ENCODE results near the gene ZNF536. TPM values are rescaled to one million over a fixed set of nuclear protein-coding genes. Genes with fewer than 3 reads are reported as not detected.

The ZNF536 gene
- total and polyA plus RNA-seq, 2 donors from 2014 or later: 0.19 to 0.25 TPM

DNA sequence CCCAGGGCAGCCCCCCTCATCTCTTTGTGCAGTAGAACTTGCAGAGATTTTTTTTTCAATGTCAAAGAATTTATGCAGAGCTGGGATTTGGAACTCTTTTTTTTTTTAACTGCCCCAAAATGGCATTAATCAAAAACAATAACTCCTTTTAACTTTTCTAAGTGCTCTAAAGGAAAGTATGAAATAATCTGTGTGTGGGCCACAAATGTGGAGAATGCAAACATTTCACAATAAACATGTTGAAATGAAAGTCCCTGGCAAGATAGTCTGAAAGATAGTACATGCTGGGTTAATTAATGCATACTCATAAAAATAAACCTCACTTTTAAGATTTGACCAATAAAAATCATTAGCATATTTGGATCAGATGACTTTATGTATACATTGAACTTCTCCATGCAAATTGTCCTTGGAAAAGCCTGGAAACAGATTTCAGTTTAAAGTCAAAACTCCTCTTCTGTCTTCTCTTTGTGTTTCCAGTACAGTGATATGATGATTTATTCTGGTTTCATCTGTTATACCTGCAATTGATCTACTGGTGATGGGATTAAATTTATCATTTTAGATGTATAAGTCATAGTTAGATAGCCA, 30.5 kb upstream of the ZNF536 start:
- Histone ChIP-seq H3K4me3 (ENCODE audit: low read length in 3 of 3) (no peak overlapping the region), H3K4me1 (ENCODE audit: control insufficient read depth in 2 of 3, insufficient read depth in 2 of 3, low read depth in 1 of 3, low read length in 3 of 3) (no peaks in the 10 kb centered on the region), H3K36me3 (ENCODE audit: control insufficient read depth in 2 of 3, insufficient read depth in 3 of 3, low read length in 3 of 3) (no peaks in the 10 kb centered on the region), H3K27ac (ENCODE audit: low read depth in 2 of 2, low read length in 2 of 2) (no peak overlapping the region), H3K27me3 (ENCODE audit: control insufficient read depth, insufficient read depth, low read length) (no peaks in the 10 kb centered on the region), H3K9me3 (ENCODE audit: control insufficient read depth in 2 of 3, insufficient read depth in 1 of 3, low read length in 3 of 3) (peaks cover 0 to 2% (median 0%) of the 10 kb centered on the region in 3 donors), H3K9ac (ENCODE audit: low read length in 3 of 3) (no peak overlapping the region)
- DNase-seq (no peak), FAIRE-seq (no peak)
- intact Hi-C loops (cut with DNase I): no loop called here
- TF ChIP-seq CTCF (IDR thresholded peaks at IDR 0.05; ENCODE audit: borderline replicate concordance, extremely low read depth, insufficient read depth): no peak

DNA sequence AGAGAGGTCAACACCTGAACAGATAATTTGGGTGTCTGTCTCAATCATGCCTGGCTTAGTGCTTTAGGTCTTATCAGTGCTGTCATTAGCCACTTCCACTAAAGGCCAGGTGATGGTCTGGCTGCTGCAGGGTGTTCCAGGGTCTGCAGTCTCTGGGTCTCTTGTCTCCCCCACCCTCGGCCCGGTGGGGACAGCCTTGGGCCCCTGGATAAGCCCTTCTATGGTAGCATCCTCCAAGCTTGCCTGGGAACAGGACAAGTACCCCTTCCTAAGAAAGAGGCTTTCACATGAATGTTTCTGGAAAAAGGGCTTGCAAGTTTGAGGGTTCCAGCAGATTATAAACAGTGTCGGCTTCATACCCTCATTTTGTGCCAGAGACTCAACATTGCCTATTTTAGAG, 29.3 kb upstream of the ZNF536 start:
- no peak overlapping the region for H3K4me3 ChIP-seq (ENCODE audit: low read length in 3 of 3)
- H3K36me3 ChIP-seq (ENCODE audit: control insufficient read depth in 2 of 3, insufficient read depth in 3 of 3, low read length in 3 of 3): no peaks in the 10 kb centered on the region
- H3K9ac ChIP-seq (ENCODE audit: low read length in 3 of 3): no peak overlapping the region
- no peaks in the 10 kb centered on the region for H3K4me1 ChIP-seq (ENCODE audit: control insufficient read depth in 2 of 3, insufficient read depth in 2 of 3, low read depth in 1 of 3, low read length in 3 of 3)
- DNase-seq (peak in 1 of 5 donors; percentile 15), FAIRE-seq (no peak)
- H3K9me3 ChIP-seq (ENCODE audit: control insufficient read depth in 2 of 3, insufficient read depth in 1 of 3, low read length in 3 of 3): peaks cover 0 to under 1% (median 0%) of the 10 kb centered on the region in 3 donors
- H3K27ac ChIP-seq (ENCODE audit: low read depth in 2 of 2, low read length in 2 of 2): no peak overlapping the region
- TF ChIP-seq CTCF (IDR thresholded peaks at IDR 0.05; ENCODE audit: borderline replicate concordance, extremely low read depth, insufficient read depth): no peak
- intact Hi-C loops (cut with DNase I): no loop called here
- H3K27me3 ChIP-seq (ENCODE audit: control insufficient read depth, insufficient read depth, low read length): no peaks in the 10 kb centered on the region

DNA sequence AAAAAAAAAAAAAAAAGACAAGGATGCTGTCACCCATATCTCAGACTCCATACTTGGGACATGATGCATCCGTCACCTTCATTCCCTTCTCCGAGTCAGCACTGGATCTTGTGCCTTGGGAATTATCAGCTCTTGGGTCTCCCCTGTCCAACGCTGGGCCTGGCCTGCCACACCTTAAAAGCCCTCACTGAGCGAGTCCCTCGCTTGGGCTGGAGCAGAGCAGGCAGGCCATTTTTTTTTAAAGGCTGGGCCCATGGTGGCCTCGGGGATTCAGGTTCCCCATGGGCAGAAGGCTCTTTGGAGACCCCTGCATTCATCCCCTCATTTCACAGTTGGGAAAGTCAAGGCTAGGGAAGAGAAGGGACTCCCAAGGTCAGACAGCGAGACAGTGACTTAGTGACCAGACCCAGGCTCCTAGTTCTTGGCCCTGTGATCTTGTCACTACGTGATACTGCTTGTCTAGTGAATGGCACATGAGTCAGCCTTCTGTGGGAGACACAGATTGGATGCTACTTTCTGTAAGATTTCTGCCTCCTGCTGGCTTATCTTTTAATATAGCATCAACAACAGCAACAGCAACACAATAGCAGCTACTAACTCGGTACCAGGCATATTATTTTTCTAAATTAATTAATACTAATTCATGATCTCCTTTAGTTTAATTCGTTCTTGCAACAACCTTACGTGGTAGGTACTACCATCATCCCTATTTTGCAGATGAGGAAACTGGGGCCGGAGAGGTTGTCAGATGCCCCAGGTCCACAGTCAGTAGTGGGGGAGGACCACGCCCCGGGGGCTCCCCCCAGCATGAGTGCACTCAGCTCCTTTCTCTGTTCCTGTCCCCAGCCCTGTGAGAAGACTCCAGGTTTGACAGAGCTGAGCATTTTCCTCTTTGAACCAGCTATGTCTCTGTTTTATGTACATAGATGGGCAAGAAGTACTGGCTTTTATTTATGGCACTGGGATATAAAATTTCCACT, 27.4 kb upstream of the ZNF536 start:
- DNase-seq: peak in 1 of 5 donors; percentile 19
- no peaks in the 10 kb centered on the region for H3K4me1 ChIP-seq (ENCODE audit: control insufficient read depth in 2 of 3, insufficient read depth in 2 of 3, low read depth in 1 of 3, low read length in 3 of 3)
- no peaks in the 10 kb centered on the region for H3K9me3 ChIP-seq (ENCODE audit: control insufficient read depth in 2 of 3, insufficient read depth in 1 of 3, low read length in 3 of 3)
- intact Hi-C loops (cut with DNase I): no loop called here
- FAIRE-seq: no peak
- no peak overlapping the region for H3K27ac ChIP-seq (ENCODE audit: low read depth in 2 of 2, low read length in 2 of 2)
- H3K4me3 ChIP-seq (ENCODE audit: low read length in 3 of 3): no peak overlapping the region
- no peak for TF ChIP-seq CTCF (IDR thresholded peaks at IDR 0.05; ENCODE audit: borderline replicate concordance, extremely low read depth, insufficient read depth)
- H3K9ac ChIP-seq (ENCODE audit: low read length in 3 of 3): no peak overlapping the region
- H3K36me3 ChIP-seq (ENCODE audit: control insufficient read depth in 2 of 3, insufficient read depth in 3 of 3, low read length in 3 of 3): no peaks in the 10 kb centered on the region
- H3K27me3 ChIP-seq (ENCODE audit: control insufficient read depth, insufficient read depth, low read length): no peaks in the 10 kb centered on the region
